GM21825 (cell line): Measurements from ENCODE around the gene MAPK7.

Experiments used
- ATAC-seq: cut with Tn5 transposase; IDR thresholded peaks from one replicate; pipeline ENCODE4 v1.9.1; 2021; ENCODE audit warnings: mild to moderate bottlenecking, moderate library complexity; ENCODE audit not compliant: unreplicated experiment

Gene MAPK7

GRCh38 chr17:19392303-19392702 is 14.0 kb downstream of the MAPK7 start:
- no peak for ATAC-seq

DNA sequence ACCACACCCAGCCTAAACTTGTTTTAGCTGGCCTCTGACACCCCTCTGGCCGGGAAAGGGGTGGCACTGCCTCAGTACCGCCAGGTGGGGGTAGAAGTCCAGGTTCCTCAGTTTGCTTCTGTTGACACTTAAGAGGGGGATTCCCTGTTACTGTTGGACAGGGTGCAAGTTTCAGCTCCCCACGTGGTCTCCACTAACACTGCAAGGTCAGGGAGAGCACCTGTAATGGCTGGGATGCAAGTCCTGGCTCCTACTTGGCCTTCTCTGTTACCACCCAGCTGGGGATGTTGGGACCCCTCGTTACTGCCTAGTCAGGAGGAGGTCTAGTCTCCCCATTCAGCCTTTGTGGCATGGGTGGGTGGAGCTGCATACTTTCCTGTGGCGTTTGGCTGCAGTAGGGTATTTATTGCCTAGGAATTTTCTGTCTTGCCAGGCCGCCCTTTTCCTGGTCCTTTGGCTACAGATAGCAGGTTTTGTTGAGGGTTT is 19.3 kb downstream of the MAPK7 start:
- ATAC-seq, result no peak

- ATAC-seq, result no peak
Measured at GRCh38 chr17:19398301-19399181, 20.2 kb downstream of the MAPK7 start.

DNA sequence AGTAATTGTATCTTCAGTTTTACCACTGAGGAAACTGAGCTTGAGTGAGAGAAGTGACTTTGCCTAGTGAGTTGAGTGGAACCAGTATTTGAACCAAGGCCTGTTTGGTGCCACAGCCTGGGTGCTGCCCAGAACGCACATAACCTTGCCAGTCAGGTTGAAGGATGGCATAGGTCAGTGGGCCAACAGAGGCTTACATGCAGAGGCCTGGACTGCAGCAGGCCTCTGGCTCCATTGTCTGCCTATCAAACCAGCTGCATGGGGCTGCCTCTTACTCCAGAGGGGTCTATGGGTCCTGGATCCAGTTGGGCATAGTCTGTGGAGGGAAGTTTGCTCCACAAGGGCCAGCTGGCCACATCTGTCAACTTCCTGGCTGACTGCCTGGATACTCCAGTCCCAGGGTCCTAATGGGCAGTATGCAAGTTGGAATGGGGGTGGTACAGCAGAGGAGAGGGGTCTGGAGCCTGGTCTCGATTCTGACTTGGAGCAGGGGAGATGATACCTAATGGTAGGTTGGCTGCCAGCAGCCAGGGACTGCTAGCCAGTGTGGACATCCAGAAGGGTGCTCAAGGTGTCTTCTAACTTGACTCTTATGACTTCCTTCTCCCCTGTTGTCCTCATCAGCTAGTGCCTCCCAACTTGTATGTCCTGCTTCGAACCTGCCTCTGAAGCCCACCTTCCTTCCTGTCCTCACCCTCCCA is 21.6 kb downstream of the MAPK7 start:
- ATAC-seq, result no peak

GRCh38 chr17:19401321-19402010 is 23.2 kb downstream of the MAPK7 start:
- no peak for ATAC-seq

- ATAC-seq, result no peak
Measured at GRCh38 chr17:19402171-19402570, 23.9 kb downstream of the MAPK7 start.

- no peak for ATAC-seq
Measured at GRCh38 chr17:19403021-19403420, 24.7 kb downstream of the MAPK7 start.

- no peak for ATAC-seq
Measured at GRCh38 chr17:19404264-19404663, 26.0 kb downstream of the MAPK7 start.

DNA sequence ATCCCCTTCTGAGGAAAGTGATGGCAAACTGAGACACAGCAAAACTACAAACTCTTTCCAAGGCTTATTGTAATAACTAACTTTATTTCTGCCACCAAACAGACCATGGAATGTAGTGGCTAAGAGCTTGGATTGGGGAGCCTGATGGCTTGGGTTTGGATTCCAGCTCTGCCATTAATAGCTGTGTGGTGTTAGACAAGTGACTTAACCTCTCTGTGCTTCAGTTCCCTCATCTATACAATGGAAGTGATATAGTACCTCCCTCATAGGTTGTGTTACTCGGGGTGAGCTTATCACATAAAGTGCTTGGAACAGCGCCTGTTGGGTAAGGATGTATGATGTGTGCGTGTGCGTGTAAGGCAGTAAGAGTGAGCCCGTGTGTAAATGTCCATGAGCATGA is 26.8 kb downstream of the MAPK7 start:
- ATAC-seq, result no peak

DNA sequence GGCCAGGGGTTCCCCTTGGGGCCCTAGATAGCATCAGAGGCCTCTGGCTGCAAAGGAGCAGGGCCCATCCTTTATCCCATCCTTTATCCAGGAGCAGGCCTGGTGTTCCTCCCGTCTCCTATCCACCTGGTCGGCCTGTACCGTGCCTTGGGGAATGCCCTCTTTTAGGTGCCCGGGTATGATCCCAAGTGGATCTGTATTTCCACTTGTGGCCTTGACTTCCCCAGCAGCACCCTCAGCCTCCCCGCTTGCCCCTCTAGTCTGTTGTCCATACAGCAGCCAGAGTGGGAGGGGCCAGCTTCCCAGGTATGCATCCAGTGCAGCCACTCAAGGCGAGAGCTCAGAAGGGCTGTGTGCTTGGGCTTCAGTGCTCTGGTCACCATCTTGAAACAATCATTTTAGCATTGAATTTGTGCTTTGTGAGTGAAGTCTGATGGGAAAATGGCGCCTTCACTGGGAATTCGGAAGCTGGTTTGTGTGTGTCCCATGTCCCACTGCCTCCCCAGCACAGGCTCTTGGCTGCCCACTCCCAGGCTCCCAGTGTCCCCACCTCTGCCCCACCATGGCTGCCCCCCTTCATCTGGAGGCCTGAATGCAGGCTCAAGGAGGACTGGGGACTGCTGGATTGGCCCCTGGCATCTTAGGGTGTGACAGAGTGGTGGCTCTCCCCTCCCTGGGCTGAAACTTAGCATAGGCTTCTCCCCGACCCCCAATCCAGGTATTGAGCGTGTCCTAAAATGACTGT is 29.5 kb downstream of the MAPK7 start:
- ATAC-seq, result no peak

- ATAC-seq, result no peak
Measured at GRCh38 chr17:19408346-19408710, 30.0 kb downstream of the MAPK7 start.

GRCh38 chr17:19409066-19409465 is 30.8 kb downstream of the MAPK7 start:
- no peak for ATAC-seq

DNA sequence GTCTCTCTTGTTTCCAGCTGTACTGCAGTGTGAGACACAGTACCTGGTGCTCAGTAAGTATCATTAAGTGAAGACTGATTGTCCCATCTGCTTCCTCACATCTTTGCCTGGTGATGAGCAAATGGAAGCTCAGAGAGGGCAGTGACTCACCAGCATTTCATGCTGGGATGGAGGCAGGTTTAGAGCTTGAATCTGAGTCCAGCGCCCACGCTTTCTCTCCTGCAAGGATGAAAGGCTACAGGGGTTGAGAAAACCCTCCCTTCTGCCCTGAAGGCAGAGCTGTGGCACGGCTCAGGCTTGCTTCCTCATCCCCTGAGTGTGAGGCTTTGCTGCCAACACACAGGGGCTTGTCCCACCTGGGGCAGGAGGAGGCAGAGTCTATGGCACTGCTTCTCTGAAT is 31.2 kb downstream of the MAPK7 start:
- no peak for ATAC-seq

- no peak for ATAC-seq
Measured at GRCh38 chr17:19410091-19410490, 31.8 kb downstream of the MAPK7 start.

DNA sequence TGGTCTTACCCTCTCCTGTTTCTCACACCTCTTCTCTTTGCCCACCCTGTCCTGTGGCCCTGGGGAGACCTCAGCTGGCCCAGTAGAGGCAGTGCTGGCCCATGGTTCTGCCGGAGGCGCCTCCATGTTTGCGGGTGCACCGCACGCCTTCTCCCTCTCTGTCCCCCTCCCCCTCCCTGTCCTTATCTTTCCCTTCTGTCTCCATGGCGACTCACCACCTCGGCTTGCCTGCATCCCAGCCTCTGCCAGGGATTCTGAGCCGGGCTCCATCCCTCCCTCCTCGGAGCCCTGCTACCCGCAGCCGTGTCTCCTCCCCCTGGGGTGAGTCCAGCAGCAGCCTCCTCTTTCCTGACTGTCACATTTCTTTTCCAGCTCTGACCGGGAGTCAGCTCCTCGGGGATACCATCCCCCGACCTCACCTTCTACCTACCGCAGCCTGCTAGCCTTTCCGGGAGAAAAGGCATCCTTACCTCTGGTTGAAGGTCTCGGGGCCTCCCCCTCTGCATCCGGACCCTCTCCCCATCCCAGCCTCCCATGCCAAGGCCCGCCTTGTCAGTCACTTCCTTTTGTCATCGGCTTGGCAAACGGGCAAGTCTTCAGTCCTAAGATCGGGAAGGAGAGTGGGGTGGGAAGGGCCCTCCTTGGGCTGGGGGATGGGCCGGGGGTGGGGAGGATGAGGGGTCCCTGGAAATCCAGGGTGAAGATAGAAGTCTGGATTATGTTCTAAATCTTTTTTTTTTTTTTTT is 32.8 kb downstream of the MAPK7 start, which contains the start of gene RNF112:
RNF112 (plus strand) TSS at position 358 of the 746 bp plus-strand sequence; CDS start at position 535, 177 bp downstream.
- no peak for ATAC-seq

GRCh38 chr17:19411631-19412030 is 33.3 kb downstream of the MAPK7 start:
- no peak for ATAC-seq

- no peak for ATAC-seq
Measured at GRCh38 chr17:19412510-19412909, 34.2 kb downstream of the MAPK7 start.

DNA sequence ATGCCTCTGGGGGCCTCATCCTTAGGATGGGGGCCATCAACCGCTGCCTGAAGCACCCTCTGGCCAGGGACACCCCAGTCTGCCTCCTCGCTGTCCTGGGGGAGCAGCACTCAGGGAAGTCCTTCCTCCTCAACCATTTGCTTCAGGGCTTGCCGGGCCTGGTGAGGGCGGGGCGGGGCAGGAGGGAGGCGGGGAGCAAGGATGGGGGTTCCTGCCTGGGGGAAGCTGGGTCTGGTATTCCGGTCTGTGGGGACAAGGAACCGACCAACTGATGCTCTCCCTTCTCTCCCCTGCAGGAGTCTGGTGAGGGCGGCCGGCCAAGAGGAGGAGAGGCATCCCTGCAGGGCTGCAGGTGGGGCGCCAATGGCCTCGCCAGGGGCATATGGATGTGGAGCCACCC is 34.7 kb downstream of the MAPK7 start:
- no peak for ATAC-seq

GRCh38 chr17:19413761-19414160 is 35.5 kb downstream of the MAPK7 start:
- ATAC-seq, result no peak
